ENCODE measurements around the gene ABLIM3. TPM values are rescaled to one million over a fixed set of nuclear protein-coding genes. Genes with fewer than 3 reads are reported as not detected.

The ABLIM3 gene
- total and polyA plus RNA-seq, 12 donors = 1.6 to 27.6 (median 12.9) TPM

- H3K27me3 ChIP-seq = peaks cover 6% of the 10 kb centered on the region
- WGBS, 4 donors = 65 to 71% (median 70%) methylated on average over 6 to 9 of the region's 9 CpGs
- H3K4me3 ChIP-seq = no peak overlapping the region
- intact Hi-C loops (cut with DNase I) = no loop called here
- H3K27ac ChIP-seq = no peak overlapping the region
- H3K4me1 ChIP-seq (replicated peaks in 1 of 2) = no peaks in the 10 kb centered on the region
- TF ChIP-seq POLR2A (IDR thresholded peaks at IDR 0.05) = no peak
- TF ChIP-seq, protein P1, sequence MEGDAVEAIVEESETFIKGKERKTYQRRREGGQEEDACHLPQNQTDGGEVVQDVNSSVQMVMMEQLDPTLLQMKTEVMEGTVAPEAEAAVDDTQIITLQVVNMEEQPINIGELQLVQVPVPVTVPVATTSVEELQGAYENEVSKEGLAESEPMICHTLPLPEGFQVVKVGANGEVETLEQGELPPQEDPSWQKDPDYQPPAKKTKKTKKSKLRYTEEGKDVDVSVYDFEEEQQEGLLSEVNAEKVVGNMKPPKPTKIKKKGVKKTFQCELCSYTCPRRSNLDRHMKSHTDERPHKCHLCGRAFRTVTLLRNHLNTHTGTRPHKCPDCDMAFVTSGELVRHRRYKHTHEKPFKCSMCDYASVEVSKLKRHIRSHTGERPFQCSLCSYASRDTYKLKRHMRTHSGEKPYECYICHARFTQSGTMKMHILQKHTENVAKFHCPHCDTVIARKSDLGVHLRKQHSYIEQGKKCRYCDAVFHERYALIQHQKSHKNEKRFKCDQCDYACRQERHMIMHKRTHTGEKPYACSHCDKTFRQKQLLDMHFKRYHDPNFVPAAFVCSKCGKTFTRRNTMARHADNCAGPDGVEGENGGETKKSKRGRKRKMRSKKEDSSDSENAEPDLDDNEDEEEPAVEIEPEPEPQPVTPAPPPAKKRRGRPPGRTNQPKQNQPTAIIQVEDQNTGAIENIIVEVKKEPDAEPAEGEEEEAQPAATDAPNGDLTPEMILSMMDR (IDR thresholded peaks at IDR 0.05) = no peak
- no peaks in the 10 kb centered on the region for H3K9me3 ChIP-seq (replicated peaks in 1 of 3)
- no peaks in the 10 kb centered on the region for H3K36me3 ChIP-seq (replicated peaks in 1 of 2)
- no peak for DNase-seq
These were observed 18.1 kb upstream of the ABLIM3 start for GRCh38 chr5:149123211-149123610.

GRCh38 chr5:149125386-149125891 lies 15.9 kb upstream of the ABLIM3 start:
- H3K4me3 ChIP-seq = no peak overlapping the region
- TF ChIP-seq, protein P1 (IDR thresholded peaks at IDR 0.05) = no peak
- TF ChIP-seq POLR2A (IDR thresholded peaks at IDR 0.05) = no peak
- H3K27me3 ChIP-seq = no peaks in the 10 kb centered on the region
- H3K4me1 ChIP-seq (replicated peaks in 1 of 2) = no peaks in the 10 kb centered on the region
- no peaks in the 10 kb centered on the region for H3K9me3 ChIP-seq (replicated peaks in 1 of 3)
- no peak for DNase-seq
- H3K36me3 ChIP-seq (replicated peaks in 1 of 2) = no peaks in the 10 kb centered on the region
- WGBS, 4 donors = 68 to 76% (median 75%) methylated on average over 11 to 12 of the region's 12 CpGs
- H3K27ac ChIP-seq = no peak overlapping the region
- intact Hi-C loops (cut with DNase I) = no loop called here

DNA sequence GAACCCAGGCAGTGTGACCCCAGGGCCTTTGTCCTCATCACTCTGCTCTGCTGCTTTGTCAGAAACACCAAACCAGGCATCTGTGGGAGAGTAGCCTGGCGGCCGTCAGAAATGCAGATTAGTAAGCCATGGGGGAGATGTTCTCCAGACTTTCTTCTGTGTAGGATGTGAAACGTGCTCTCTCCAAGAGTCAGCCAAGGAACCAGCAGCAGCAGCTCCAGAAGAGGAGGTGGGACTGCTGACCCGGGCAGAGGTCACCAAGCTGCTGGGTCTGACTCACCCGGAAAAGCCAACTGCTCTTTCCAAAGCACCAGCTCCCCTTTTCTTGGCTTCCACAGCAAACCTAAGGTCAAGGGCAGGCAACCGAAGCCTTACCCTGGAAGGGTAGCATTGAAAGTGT lies 14.4 kb upstream of the ABLIM3 start:
- H3K4me1 ChIP-seq (replicated peaks in 1 of 2) = no peaks in the 10 kb centered on the region
- no peaks in the 10 kb centered on the region for H3K27me3 ChIP-seq
- no peaks in the 10 kb centered on the region for H3K9me3 ChIP-seq (replicated peaks in 1 of 3)
- no peaks in the 10 kb centered on the region for H3K36me3 ChIP-seq (replicated peaks in 1 of 2)
- no peak overlapping the region for H3K27ac ChIP-seq
- 42 to 58% (median 51%) methylated on average over 5 to 6 of the region's 6 CpGs for WGBS, 4 donors
- TF ChIP-seq, protein P1 (IDR thresholded peaks at IDR 0.05) = no peak
- TF ChIP-seq POLR2A (IDR thresholded peaks at IDR 0.05) = no peak
- no peak overlapping the region for H3K4me3 ChIP-seq
- intact Hi-C loops (cut with DNase I) = no loop called here
- no peak for DNase-seq

DNA sequence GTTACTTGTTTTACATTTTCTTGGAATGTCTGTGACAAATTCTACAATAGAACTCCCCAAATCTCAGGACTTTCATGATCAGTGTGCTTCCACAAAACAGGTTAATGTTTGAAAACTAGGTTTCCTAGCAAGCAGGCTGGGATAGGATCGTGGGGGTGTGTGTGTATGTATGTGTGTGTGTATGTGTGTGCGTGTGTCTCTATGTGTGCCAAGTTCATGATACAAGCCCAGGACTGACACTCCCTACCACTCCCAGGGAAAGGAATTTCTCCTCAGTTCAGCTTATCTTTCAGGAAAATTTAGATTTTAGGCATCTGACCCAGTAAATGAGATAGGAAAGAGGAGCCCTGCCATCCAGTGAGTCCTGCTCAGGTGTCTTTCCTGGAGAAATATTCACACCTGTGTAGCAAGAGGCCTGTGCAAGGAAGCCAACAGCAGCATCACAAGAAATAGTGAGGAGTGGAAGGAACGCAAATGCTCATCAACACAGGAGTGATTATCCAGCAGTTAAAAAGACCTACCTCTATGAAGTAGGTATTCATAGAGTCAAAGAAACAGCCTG lies 13.8 kb upstream of the ABLIM3 start:
- Histone ChIP-seq H3K27ac (no peak overlapping the region), H3K4me3 (no peak overlapping the region), H3K4me1 (replicated peaks in 1 of 2) (no peaks in the 10 kb centered on the region), H3K36me3 (replicated peaks in 1 of 2) (no peaks in the 10 kb centered on the region), H3K9me3 (replicated peaks in 1 of 3) (no peaks in the 10 kb centered on the region), H3K27me3 (no peaks in the 10 kb centered on the region)
- 68 to 80% (median 71%) methylated on average over 3 of the region's 3 CpGs for WGBS, 4 donors
- DNase-seq = no peak
- intact Hi-C loops (cut with DNase I) = no loop called here
- no peak for TF ChIP-seq POLR2A (IDR thresholded peaks at IDR 0.05)

Data from adrenal gland (tissue), 12 donors.